ENCODE data around the gene KRT17. TPM values are rescaled to one million over a fixed set of nuclear protein-coding genes. Genes with fewer than 3 reads are reported as not detected.

Gene KRT17
- total RNA-seq, 4 donors from 2014 or later, result 0.70 to 12.6 TPM; not detected in 2

- Histone ChIP-seq H3K4me3 (no peak overlapping the region), H3K4me1 (no peaks in the 10 kb centered on the region), H3K9me3 (no peaks in the 10 kb centered on the region), H3K27me3 (no peaks in the 10 kb centered on the region), H3K27ac (no peak overlapping the region), H3K36me3 (no peaks in the 10 kb centered on the region)
- TF ChIP-seq POLR2A (IDR thresholded peaks at IDR 0.05) (no peak), CTCF (IDR thresholded peaks at IDR 0.05) (no peak)
- intact Hi-C loops (cut with DNase I; ENCODE audit: low total_unique reads), result no loop called here
- no peak for DNase-seq
Observed at GRCh38 chr17:41657176-41657754, 32.9 kb upstream of the KRT17 start.

GRCh38 chr17:41656249-41657023, 32.1 kb upstream of the KRT17 start:
- no peak for DNase-seq
- Histone ChIP-seq H3K4me3 (no peak overlapping the region), H3K9me3 (no peaks in the 10 kb centered on the region), H3K27me3 (no peaks in the 10 kb centered on the region), H3K36me3 (no peaks in the 10 kb centered on the region), H3K4me1 (no peaks in the 10 kb centered on the region), H3K27ac (no peak overlapping the region)
- intact Hi-C loops (cut with DNase I; ENCODE audit: low total_unique reads), result no loop called here
- no peak for TF ChIP-seq CTCF (IDR thresholded peaks at IDR 0.05)

- Histone ChIP-seq H3K27ac (no peak overlapping the region), H3K4me3 (no peak overlapping the region), H3K4me1 (no peaks in the 10 kb centered on the region), H3K9me3 (no peaks in the 10 kb centered on the region), H3K36me3 (no peaks in the 10 kb centered on the region), H3K27me3 (no peaks in the 10 kb centered on the region)
- no peak for DNase-seq
- TF ChIP-seq POLR2A (IDR thresholded peaks at IDR 0.05) (no peak), CTCF (IDR thresholded peaks at IDR 0.05) (no peak)
- intact Hi-C loops (cut with DNase I; ENCODE audit: low total_unique reads), result no loop called here
Observed at GRCh38 chr17:41655611-41656111, 31.3 kb upstream of the KRT17 start.

- no peak for DNase-seq
- no peaks in the 10 kb centered on the region for H3K9me3 ChIP-seq
- intact Hi-C loops (cut with DNase I; ENCODE audit: low total_unique reads), result no loop called here
- no peak overlapping the region for H3K4me3 ChIP-seq
- no peaks in the 10 kb centered on the region for H3K4me1 ChIP-seq
- H3K36me3 ChIP-seq, result no peaks in the 10 kb centered on the region
- no peak overlapping the region for H3K27ac ChIP-seq
- TF ChIP-seq CTCF (IDR thresholded peaks at IDR 0.05) (no peak), POLR2A (IDR thresholded peaks at IDR 0.05) (no peak)
- no peaks in the 10 kb centered on the region for H3K27me3 ChIP-seq
Observed at GRCh38 chr17:41654678-41655607, 30.6 kb upstream of the KRT17 start.
